Stomach (tissue), 9 donors: ENCODE measurements around the gene EEF1G. TPM values are rescaled to one million over a fixed set of nuclear protein-coding genes. Genes with fewer than 3 reads are reported as not detected.
A peak's percentile ranks its signal among the peaks of the same experiment; 100 is the strongest.

Source experiments
- DNase-seq, 2 donors: peaks; one replicate each; pipeline versions ENCODE4 v3.0.0 to v3.0.0-alpha.2; 2013 to 2019
- H3K27ac ChIP-seq, 5 donors: fragments of 200-600 bp in 4 of 5; sonication (generic) in 4 of 5; one replicate each; pipeline ENCODE4 v1.5.1; 2013 to 2019; ENCODE audit warnings: mild to moderate bottlenecking in 1 of 5, moderate library complexity in 1 of 5
- H3K27me3 ChIP-seq, 3 donors: fragments of 200-600 bp; sonication (generic); one replicate each; pipeline ENCODE4 v1.5.1; 2017 to 2019; ENCODE audit warnings: mixed run types in 1 of 3
- H3K36me3 ChIP-seq, 4 donors: fragments of 200-600 bp; sonication (generic); 1 replicate in 3 of 4; 2 replicates in 1 of 4; pipeline ENCODE4 v1.5.1; 2016 to 2019
- H3K4me1 ChIP-seq, 4 donors: fragments of 200-600 bp; sonication (generic); one replicate each; pipeline ENCODE4 v1.5.1; 2016 to 2019
- H3K4me3 ChIP-seq, 4 donors: fragments of 200-600 bp; sonication (generic) in 3 of 4; one replicate each; pipeline ENCODE4 v1.5.1; 2016 to 2019; ENCODE audit warnings: mild to moderate bottlenecking in 1 of 4
- H3K9me3 ChIP-seq, 4 donors: fragments of 200-600 bp; sonication (generic); one replicate each; pipeline ENCODE4 v1.5.1; 2016 to 2019
- EP300 ChIP-seq: sonication (generic); formaldehyde crosslinking; IDR thresholded peaks from one replicate; pipeline ENCODE4 v1.6.1; 2017; ENCODE audit warnings: antibody characterized with exemption
- POLR2A ChIP-seq, 4 donors: fragments of 450-650 bp; IDR thresholded peaks; one replicate each; pipeline ENCODE4 v1.6.1; 2016; ENCODE audit warnings: antibody characterized with exemption in 4 of 4, control low read depth in 2 of 4, mild to moderate bottlenecking in 1 of 4, moderate library complexity in 1 of 4
- POLR2AphosphoS5 ChIP-seq, 3 donors: sonication (generic); formaldehyde crosslinking; IDR thresholded peaks; one replicate each; pipeline ENCODE4 v1.6.1; 2016; ENCODE audit warnings: antibody characterized with exemption in 3 of 3
- WGBS, 5 donors: extraction: QIAGEN DNeasy Blood & Tissue Kit in 3 of 5; methylation state at CpG; one replicate each; pipeline versions ENCODE4 v1.1.5 to v1.1.7; 2013 to 2018; 5-methylcytosine and 5-hydroxymethylcytosine counted together
- intact Hi-C: fragments of 100-400 bp; cut with DNase I; formaldehyde crosslinking; loops from one replicate; pipeline ENCODE4 v1.15.1; 2023; ENCODE audit warnings: low total_unique reads
- polyA plus RNA-seq, 3 donors: library from polyadenylated mRNA; stranded (reverse); fragments of 200-250 nt; gene quantifications; one replicate each; pipeline ENCODE4 v1.2.3, GENCODE V29; 2013
- total RNA-seq, 5 donors: library from RNA; depleted of rRNA; stranded (reverse); fragments of >200 nt; gene quantifications; one replicate each; pipeline versions ENCODE4 v1.1.0 to v1.2.3, GENCODE V29; 2014 to 2016
- TF ChIP-seq, protein P1 (sequence below), 7 experiments: fragments of 450-650 bp in 4 of 7; fragments of 200-600 bp in 3 of 7; sonication (generic) in 3 of 7; IDR thresholded peaks; one replicate each; pipeline ENCODE4 v1.5.1; 2016 to 2019; ENCODE audit warnings: antibody characterized with exemption in 7 of 7, control low read depth in 2 of 7, mild to moderate bottlenecking in 1 of 7
- donor health status: healthy with polysubstance abuse.
- donor health status: Bipolar disorder and iron deficiency.
- donor health status: healthy.

The EEF1G gene
- total and polyA plus RNA-seq, 8 donors, result 671 to 1,760 (median 1,103) TPM

- Histone ChIP-seq H3K27me3 (no peaks in the 10 kb centered on the region), H3K4me3 (peak overlapping the region; percentile 83 to 95 (median 88)), H3K4me1 (peaks cover 65 to 81% (median 78%) of the 10 kb centered on the region in 4 donors), H3K36me3 (no peaks in the 10 kb centered on the region), H3K27ac (peak overlapping the region; percentile 93 to 99 (median 96)), H3K9me3 (no peaks in the 10 kb centered on the region)
- peak; percentile 89 to 97 for DNase-seq
- 0 to 1% (median 0%) methylated on average over 53 to 59 of the region's 59 CpGs for WGBS, 5 donors
- intact Hi-C loops, result no loop called here
- TF ChIP-seq POLR2A (IDR thresholded peaks at IDR 0.05), result peak in 1 of 4 donors; percentile 42
- no peak for TF ChIP-seq EP300
- peak; percentile 24 to 77 (median 47) for TF ChIP-seq POLR2AphosphoS5 (IDR thresholded peaks at IDR 0.05)
Observed at GRCh38 chr11:62545437-62546243, 28.1 kb downstream of the EEF1G start.

- Histone ChIP-seq H3K27ac (peak overlapping the region; percentile 93 to 99 (median 96)), H3K4me1 (peaks cover 68 to 82% (median 80%) of the 10 kb centered on the region in 4 donors), H3K27me3 (no peaks in the 10 kb centered on the region), H3K9me3 (no peaks in the 10 kb centered on the region), H3K36me3 (no peaks in the 10 kb centered on the region), H3K4me3 (peak overlapping the region; percentile 83 to 95 (median 88))
- TF ChIP-seq POLR2A (IDR thresholded peaks at IDR 0.05) (no peak), EP300 (no peak), POLR2AphosphoS5 (IDR thresholded peaks at IDR 0.05) (no peak)
- TF ChIP-seq, protein P1, sequence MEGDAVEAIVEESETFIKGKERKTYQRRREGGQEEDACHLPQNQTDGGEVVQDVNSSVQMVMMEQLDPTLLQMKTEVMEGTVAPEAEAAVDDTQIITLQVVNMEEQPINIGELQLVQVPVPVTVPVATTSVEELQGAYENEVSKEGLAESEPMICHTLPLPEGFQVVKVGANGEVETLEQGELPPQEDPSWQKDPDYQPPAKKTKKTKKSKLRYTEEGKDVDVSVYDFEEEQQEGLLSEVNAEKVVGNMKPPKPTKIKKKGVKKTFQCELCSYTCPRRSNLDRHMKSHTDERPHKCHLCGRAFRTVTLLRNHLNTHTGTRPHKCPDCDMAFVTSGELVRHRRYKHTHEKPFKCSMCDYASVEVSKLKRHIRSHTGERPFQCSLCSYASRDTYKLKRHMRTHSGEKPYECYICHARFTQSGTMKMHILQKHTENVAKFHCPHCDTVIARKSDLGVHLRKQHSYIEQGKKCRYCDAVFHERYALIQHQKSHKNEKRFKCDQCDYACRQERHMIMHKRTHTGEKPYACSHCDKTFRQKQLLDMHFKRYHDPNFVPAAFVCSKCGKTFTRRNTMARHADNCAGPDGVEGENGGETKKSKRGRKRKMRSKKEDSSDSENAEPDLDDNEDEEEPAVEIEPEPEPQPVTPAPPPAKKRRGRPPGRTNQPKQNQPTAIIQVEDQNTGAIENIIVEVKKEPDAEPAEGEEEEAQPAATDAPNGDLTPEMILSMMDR (IDR thresholded peaks at IDR 0.05), result no peak
- WGBS, 5 donors, result 3 to 8% (median 4%) methylated on average over 25 to 32 of the region's 32 CpGs
- DNase-seq, result peak in 1 of 2 donors; percentile 78
- intact Hi-C loops, result loop anchor here (5.0 kb wide), 1 partner anchor 123 kb away; no protein-coding TSS in a partner anchor
Observed at GRCh38 chr11:62544581-62545436, 28.9 kb downstream of the EEF1G start.

DNA sequence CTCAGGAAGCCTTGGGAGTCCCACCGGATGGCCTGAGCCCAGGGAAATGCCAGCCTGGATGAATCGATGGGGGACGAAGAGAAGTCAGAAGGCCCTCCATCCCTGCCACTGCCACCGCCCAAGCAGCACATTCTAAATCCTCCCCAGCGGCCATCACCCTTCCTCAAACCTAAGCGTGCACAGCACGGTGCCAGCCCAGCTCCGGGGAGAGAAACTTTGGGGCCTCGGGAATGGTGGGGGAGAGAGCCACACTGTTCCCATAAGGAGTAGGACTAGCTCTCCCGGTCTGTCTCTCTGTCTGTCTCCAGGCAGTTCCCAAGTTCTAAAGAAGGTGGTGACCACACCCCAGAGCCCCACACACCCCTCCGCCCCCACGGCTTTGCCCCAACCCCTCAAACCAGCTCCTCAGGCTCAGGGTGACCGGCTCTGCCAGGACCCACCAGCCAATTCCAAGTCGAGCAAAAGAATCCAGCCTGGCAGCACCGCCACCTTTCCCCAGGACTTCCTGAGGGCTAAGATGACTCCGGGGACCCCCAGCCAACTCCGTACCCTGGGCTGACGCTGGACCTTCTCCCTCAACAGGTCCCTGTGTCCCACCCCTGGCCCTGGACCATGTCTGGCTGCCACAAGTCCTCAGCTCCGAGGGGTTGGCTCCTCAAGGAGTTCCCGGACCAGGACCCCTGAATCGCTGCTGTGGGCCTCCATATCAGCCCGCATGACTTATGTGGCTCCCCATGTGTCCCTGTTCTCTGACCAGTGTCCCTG lies 29.8 kb downstream of the EEF1G start:
- Histone ChIP-seq H3K4me3 (peak overlapping the region; percentile 83 to 95 (median 88)), H3K9me3 (no peaks in the 10 kb centered on the region), H3K36me3 (no peaks in the 10 kb centered on the region), H3K27ac (peak overlapping the region; percentile 93 to 99 (median 96)), H3K4me1 (peaks cover 69 to 82% (median 80%) of the 10 kb centered on the region in 4 donors), H3K27me3 (no peaks in the 10 kb centered on the region)
- TF ChIP-seq POLR2AphosphoS5 (IDR thresholded peaks at IDR 0.05) (no peak), POLR2A (IDR thresholded peaks at IDR 0.05) (no peak), EP300 (no peak)
- TF ChIP-seq, protein P1 (IDR thresholded peaks at IDR 0.05), result no peak
- 17 to 44% (median 36%) methylated on average over 15 to 22 of the region's 22 CpGs for WGBS, 5 donors
- peak in 1 of 2 donors; percentile 43 for DNase-seq
- intact Hi-C loops, result loop anchor here (5.0 kb wide), 1 partner anchor 122 kb away; no protein-coding TSS in a partner anchor

DNA sequence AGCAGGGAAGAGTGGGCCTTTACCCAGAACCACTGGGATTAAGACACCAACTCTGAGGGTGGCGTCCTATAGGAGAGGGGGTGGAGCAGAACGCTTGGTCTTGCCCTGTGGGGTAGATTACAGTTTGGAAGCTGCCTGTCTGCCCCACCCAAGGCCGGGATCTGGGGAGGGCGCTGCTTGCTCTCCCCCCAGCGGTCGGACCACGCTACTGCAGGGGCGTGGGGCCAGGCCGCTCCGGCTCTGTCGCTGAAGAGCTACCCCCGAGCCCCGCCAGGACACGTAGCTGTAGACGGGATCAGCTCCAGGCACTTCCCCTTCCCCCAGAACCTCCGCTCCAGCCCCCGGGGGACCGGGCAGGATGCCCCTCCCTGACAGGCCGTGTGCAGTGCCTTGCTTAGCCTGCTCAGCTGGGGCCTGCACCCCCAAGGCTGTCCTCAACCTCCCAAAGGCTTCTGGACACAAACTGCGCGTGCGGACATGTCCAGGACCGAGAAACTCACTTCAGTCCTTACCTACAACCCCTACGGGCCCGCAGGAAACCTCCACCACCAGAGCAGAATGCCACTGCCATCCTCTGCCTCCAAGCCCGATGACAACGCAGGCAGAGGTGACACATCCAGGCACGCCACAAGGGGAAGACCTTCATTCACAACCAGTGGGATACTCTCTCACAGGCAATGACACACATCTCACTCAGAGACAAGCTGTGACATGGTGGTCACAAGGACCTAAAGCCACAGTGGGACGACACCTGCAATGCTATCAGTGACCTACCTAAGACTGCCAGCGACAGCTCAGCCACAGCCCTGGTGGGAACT lies 30.7 kb downstream of the EEF1G start:
- peak; percentile 80 to 93 for DNase-seq
- H3K4me1 ChIP-seq, result peaks cover 69 to 82% (median 80%) of the 10 kb centered on the region in 4 donors
- no peaks in the 10 kb centered on the region for H3K9me3 ChIP-seq
- intact Hi-C loops, result loop anchor here (5.0 kb wide), 1 partner anchor 121 kb away; no protein-coding TSS in a partner anchor
- H3K36me3 ChIP-seq, result no peaks in the 10 kb centered on the region
- H3K27ac ChIP-seq, result peak overlapping the region; percentile 93 to 99 (median 96)
- WGBS, 5 donors, result 5 to 13% (median 12%) methylated on average over 13 to 30 of the region's 30 CpGs
- peak overlapping the region; percentile 83 to 95 (median 88) for H3K4me3 ChIP-seq
- TF ChIP-seq EP300 (no peak), POLR2AphosphoS5 (IDR thresholded peaks at IDR 0.05) (peak in 2 of 3 donors; percentile 16 to 45)
- TF ChIP-seq, protein P1 (IDR thresholded peaks at IDR 0.05), result peak in 6 of 7 experiments; percentile 94 to 100 (median 98)
- H3K27me3 ChIP-seq, result no peaks in the 10 kb centered on the region
